ENCODE measurements around the gene CYP46A1.

GRCh38 chr14:99650189-99650588 lies 33.9 kb upstream of the CYP46A1 start:
- TF ChIP-seq CTCF (IDR thresholded peaks at IDR 0.05): no peak
- TF ChIP-seq POLR2A (IDR thresholded peaks at IDR 0.05): no peak

Measured in uterus (tissue), 2 donors.